ENCODE data around the gene MDM4. TPM values are rescaled to one million over a fixed set of nuclear protein-coding genes. Genes with fewer than 3 reads are reported as not detected.

Gene MDM4
- total RNA-seq, 2 donors from 2014 or later, result 38.0 to 66.9 TPM

- H3K27me3 ChIP-seq (replicated peaks; ENCODE audit: insufficient read depth), result no peaks in the 10 kb centered on the region
- peak; percentile 72 for DNase-seq (ENCODE audit: low spot score)
- H3K4me1 ChIP-seq (replicated peaks), result peaks cover 6% of the 10 kb centered on the region
- intact Hi-C loops (cut with DNase I), result no loop called here
- TF ChIP-seq CTCF (IDR thresholded peaks at IDR 0.05) (peak in 2 of 4 experiments; percentile 69), POLR2A (IDR thresholded peaks at IDR 0.05) (peak; percentile 65), POLR2AphosphoS5 (IDR thresholded peaks at IDR 0.05) (peak; percentile 43)
- H3K36me3 ChIP-seq, result no peaks in the 10 kb centered on the region
- H3K9me3 ChIP-seq, result no peaks in the 10 kb centered on the region
- peak within 1 kb of the TSS; percentile 86 to 89 for H3K27ac ChIP-seq
- peak within 1 kb of the TSS; percentile 62 to 69 for H3K4me3 ChIP-seq
- WGBS, result 0% methylated on average over 19 of the region's 69 CpGs
Measured at GRCh38 chr1:204494281-204495077, 21.7 kb upstream of the MDM4 start, which contains the start of gene PIK3C2B. Gene PIK3C2B, minus strand, starts transcription at chr1:204494805. Its CDS starts 25,003 bp downstream, at chr1:204469802.

- intact Hi-C loops (cut with DNase I), result no loop called here
- Histone ChIP-seq H3K27ac (peak overlapping the region; percentile 86 to 89), H3K4me1 (replicated peaks) (peaks cover 6% of the 10 kb centered on the region), H3K4me3 (peak overlapping the region; percentile 62 to 69), H3K9me3 (no peaks in the 10 kb centered on the region), H3K36me3 (no peaks in the 10 kb centered on the region), H3K27me3 (replicated peaks; ENCODE audit: insufficient read depth) (no peaks in the 10 kb centered on the region)
- WGBS, result 2% methylated on average over 17 of the region's 17 CpGs
- no peak for DNase-seq (ENCODE audit: low spot score)
- TF ChIP-seq POLR2AphosphoS5 (IDR thresholded peaks at IDR 0.05) (no peak), CTCF (IDR thresholded peaks at IDR 0.05) (no peak), POLR2A (IDR thresholded peaks at IDR 0.05) (no peak)
Measured at GRCh38 chr1:204495078-204495753, 21.0 kb upstream of the MDM4 start.

- intact Hi-C loops (cut with DNase I), result no loop called here
- peak overlapping the region in 1 of 2 donors; percentile 86 for H3K27ac ChIP-seq
- no peak for DNase-seq (ENCODE audit: low spot score)
- H3K9me3 ChIP-seq, result no peaks in the 10 kb centered on the region
- 55% methylated on average over 6 of the region's 6 CpGs for WGBS
- no peak overlapping the region for H3K4me3 ChIP-seq
- no peaks in the 10 kb centered on the region for H3K27me3 ChIP-seq (replicated peaks; ENCODE audit: insufficient read depth)
- H3K4me1 ChIP-seq (replicated peaks), result peaks cover 6% of the 10 kb centered on the region
- TF ChIP-seq POLR2A (IDR thresholded peaks at IDR 0.05), result no peak
- TF ChIP-seq CTCF (IDR thresholded peaks at IDR 0.05), result no peak
- no peak for TF ChIP-seq POLR2AphosphoS5 (IDR thresholded peaks at IDR 0.05)
- H3K36me3 ChIP-seq, result no peaks in the 10 kb centered on the region
Measured at GRCh38 chr1:204495777-204496176, 20.4 kb upstream of the MDM4 start.

GRCh38 chr1:204498981-204499380, 17.2 kb upstream of the MDM4 start:
- 83% methylated on average over 3 of the region's 3 CpGs for WGBS
- no peaks in the 10 kb centered on the region for H3K27me3 ChIP-seq (replicated peaks; ENCODE audit: insufficient read depth)
- TF ChIP-seq POLR2A (IDR thresholded peaks at IDR 0.05) (no peak), POLR2AphosphoS5 (IDR thresholded peaks at IDR 0.05) (no peak), CTCF (IDR thresholded peaks at IDR 0.05) (no peak)

More at GRCh38 chr1:204498981-204499380, 17.2 kb upstream of the MDM4 start:
- intact Hi-C loops (cut with DNase I), result no loop called here
- H3K27ac ChIP-seq, result no peak overlapping the region
- no peak for DNase-seq (ENCODE audit: low spot score)
- no peaks in the 10 kb centered on the region for H3K9me3 ChIP-seq
- H3K4me1 ChIP-seq (replicated peaks), result peaks cover 2% of the 10 kb centered on the region
- H3K36me3 ChIP-seq, result no peaks in the 10 kb centered on the region
- H3K4me3 ChIP-seq, result no peak overlapping the region

All from prostate gland (tissue), 2 donors.